Measurements from ENCODE around the gene RASD1.

RASD1 gene

DNA sequence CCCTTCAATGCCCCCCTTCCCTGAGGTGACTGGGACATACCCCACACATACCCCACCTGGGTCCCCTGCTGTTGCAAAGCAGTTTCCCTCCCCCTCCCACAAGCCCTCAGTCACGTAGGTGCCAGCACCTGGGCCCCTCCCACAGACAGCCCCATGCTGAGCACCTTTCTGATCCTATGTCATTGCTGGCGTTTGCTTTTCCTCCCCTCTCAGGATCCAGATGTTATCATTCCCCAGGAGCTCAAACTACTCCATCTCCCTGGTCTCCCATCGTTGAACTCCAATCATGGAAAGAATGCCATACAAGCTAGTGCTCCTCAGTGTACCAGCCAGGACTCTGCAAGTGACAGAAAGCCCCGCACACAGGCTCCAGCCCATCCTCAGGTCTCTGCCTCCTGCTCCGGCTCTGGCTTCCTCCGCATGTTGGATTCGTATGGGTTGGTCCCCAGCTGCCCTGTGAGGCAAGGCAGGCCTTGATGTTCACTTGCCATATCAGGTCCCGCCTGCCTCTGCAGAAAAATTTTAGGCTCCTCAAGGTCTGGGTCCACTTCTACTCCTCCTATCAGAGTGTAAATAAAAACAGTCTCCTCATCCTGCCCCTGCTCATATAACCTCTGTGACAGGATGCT lies 50.8 kb downstream of the RASD1 start:
- H3K4me3 ChIP-seq (ENCODE audit: control insufficient read depth, low read depth, low read length): no peak overlapping the region
- no peak for DNase-seq (ENCODE audit: low read depth)
- TF ChIP-seq, protein P1, sequence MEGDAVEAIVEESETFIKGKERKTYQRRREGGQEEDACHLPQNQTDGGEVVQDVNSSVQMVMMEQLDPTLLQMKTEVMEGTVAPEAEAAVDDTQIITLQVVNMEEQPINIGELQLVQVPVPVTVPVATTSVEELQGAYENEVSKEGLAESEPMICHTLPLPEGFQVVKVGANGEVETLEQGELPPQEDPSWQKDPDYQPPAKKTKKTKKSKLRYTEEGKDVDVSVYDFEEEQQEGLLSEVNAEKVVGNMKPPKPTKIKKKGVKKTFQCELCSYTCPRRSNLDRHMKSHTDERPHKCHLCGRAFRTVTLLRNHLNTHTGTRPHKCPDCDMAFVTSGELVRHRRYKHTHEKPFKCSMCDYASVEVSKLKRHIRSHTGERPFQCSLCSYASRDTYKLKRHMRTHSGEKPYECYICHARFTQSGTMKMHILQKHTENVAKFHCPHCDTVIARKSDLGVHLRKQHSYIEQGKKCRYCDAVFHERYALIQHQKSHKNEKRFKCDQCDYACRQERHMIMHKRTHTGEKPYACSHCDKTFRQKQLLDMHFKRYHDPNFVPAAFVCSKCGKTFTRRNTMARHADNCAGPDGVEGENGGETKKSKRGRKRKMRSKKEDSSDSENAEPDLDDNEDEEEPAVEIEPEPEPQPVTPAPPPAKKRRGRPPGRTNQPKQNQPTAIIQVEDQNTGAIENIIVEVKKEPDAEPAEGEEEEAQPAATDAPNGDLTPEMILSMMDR (IDR thresholded peaks at IDR 0.05; ENCODE audit: control insufficient read depth, insufficient read depth, low read depth, low read length, missing control alignments): no peak
